ENCODE data around the gene TYW1B.
"Not testable (repeated sequence)": the region's sequence is repeated elsewhere in the genome, so short reads cannot be mapped to it uniquely, and the experiment has no call there.

The TYW1B gene

GRCh38 chr7:72843166-72843565 is 15.2 kb upstream of the TYW1B start:
- H3K9me3 ChIP-seq (ENCODE audit: control insufficient read depth, low read length); H4K8ac ChIP-seq (ENCODE audit: low read length); H2BK5ac ChIP-seq (ENCODE audit: low read depth, low read length, poor library complexity, severe bottlenecking); H3K4ac ChIP-seq (ENCODE audit: low read depth in 1 of 2, low read length in 2 of 2); H2BK15ac ChIP-seq (ENCODE audit: low read depth, poor library complexity, severe bottlenecking); H3K27me3 ChIP-seq (ENCODE audit: control insufficient read depth in 1 of 2, insufficient read depth in 1 of 2, low read length in 2 of 2); H4K91ac ChIP-seq (ENCODE audit: low read length); H2BK120ac ChIP-seq (ENCODE audit: low read depth, low read length); H3K14ac ChIP-seq (ENCODE audit: low read length in 2 of 2); H2AK5ac ChIP-seq (ENCODE audit: low read length, severe bottlenecking); H3K9ac ChIP-seq (ENCODE audit: low read length); H3K23ac ChIP-seq (ENCODE audit: low read length in 2 of 2); DNase-seq; H3K4me3 ChIP-seq (ENCODE audit: insufficient read depth in 1 of 2, low read depth in 1 of 2, low read length in 2 of 2); H3K4me2 ChIP-seq (ENCODE audit: low read length, poor library complexity, severe bottlenecking); H2AFZ ChIP-seq (ENCODE audit: low read depth, low read length); H3K27ac ChIP-seq (ENCODE audit: low read length, poor library complexity, severe bottlenecking); H3K18ac ChIP-seq (ENCODE audit: low read depth in 1 of 2, low read length in 2 of 2); H3K79me1 ChIP-seq (replicated peaks; ENCODE audit: low read length, poor library complexity, severe bottlenecking); H3K4me1 ChIP-seq (ENCODE audit: control insufficient read depth, insufficient read depth, low read depth, low read length); H3K36me3 ChIP-seq (ENCODE audit: control insufficient read depth in 1 of 2, insufficient read depth in 2 of 2, low read depth in 1 of 2, low read length in 2 of 2); H2BK12ac ChIP-seq (ENCODE audit: low read length in 2 of 2): not testable (repeated sequence)
- WGBS = no CpG with 5 or more reads among the region's 4 CpGs

- not testable (repeated sequence) for H2BK5ac ChIP-seq (ENCODE audit: low read depth, low read length, poor library complexity, severe bottlenecking); H3K4me3 ChIP-seq (ENCODE audit: insufficient read depth in 1 of 2, low read depth in 1 of 2, low read length in 2 of 2); H3K27ac ChIP-seq (ENCODE audit: low read length, poor library complexity, severe bottlenecking); H2AK5ac ChIP-seq (ENCODE audit: low read length, severe bottlenecking); H3K23ac ChIP-seq (ENCODE audit: low read length in 2 of 2); H3K4me1 ChIP-seq (ENCODE audit: control insufficient read depth, insufficient read depth, low read depth, low read length); H3K9me3 ChIP-seq (ENCODE audit: control insufficient read depth, low read length); H3K4me2 ChIP-seq (ENCODE audit: low read length, poor library complexity, severe bottlenecking); H3K79me1 ChIP-seq (replicated peaks; ENCODE audit: low read length, poor library complexity, severe bottlenecking); H2BK120ac ChIP-seq (ENCODE audit: low read depth, low read length); H2AFZ ChIP-seq (ENCODE audit: low read depth, low read length); H2BK12ac ChIP-seq (ENCODE audit: low read length in 2 of 2); DNase-seq; H3K27me3 ChIP-seq (ENCODE audit: control insufficient read depth in 1 of 2, insufficient read depth in 1 of 2, low read length in 2 of 2); H2BK15ac ChIP-seq (ENCODE audit: low read depth, poor library complexity, severe bottlenecking); H3K18ac ChIP-seq (ENCODE audit: low read depth in 1 of 2, low read length in 2 of 2); H3K9ac ChIP-seq (ENCODE audit: low read length); H3K14ac ChIP-seq (ENCODE audit: low read length in 2 of 2); H4K8ac ChIP-seq (ENCODE audit: low read length); H3K4ac ChIP-seq (ENCODE audit: low read depth in 1 of 2, low read length in 2 of 2); H4K91ac ChIP-seq (ENCODE audit: low read length)
- 89% methylated on average over 5 of the region's 6 CpGs for WGBS
- peaks cover 2 to 23% of the 10 kb centered on the region in 2 experiments for H3K36me3 ChIP-seq (ENCODE audit: control insufficient read depth in 1 of 2, insufficient read depth in 2 of 2, low read depth in 1 of 2, low read length in 2 of 2)
Measured at GRCh38 chr7:72840966-72841511, 13.0 kb upstream of the TYW1B start.

GRCh38 chr7:72838315-72838714 is 10.3 kb upstream of the TYW1B start:
- H3K4me3 ChIP-seq (ENCODE audit: insufficient read depth in 1 of 2, low read depth in 1 of 2, low read length in 2 of 2); H3K79me1 ChIP-seq (replicated peaks; ENCODE audit: low read length, poor library complexity, severe bottlenecking); DNase-seq; H3K23ac ChIP-seq (ENCODE audit: low read length in 2 of 2); H3K27ac ChIP-seq (ENCODE audit: low read length, poor library complexity, severe bottlenecking); H3K4me1 ChIP-seq (ENCODE audit: control insufficient read depth, insufficient read depth, low read depth, low read length); H3K4ac ChIP-seq (ENCODE audit: low read depth in 1 of 2, low read length in 2 of 2); H2BK5ac ChIP-seq (ENCODE audit: low read depth, low read length, poor library complexity, severe bottlenecking); H2BK120ac ChIP-seq (ENCODE audit: low read depth, low read length); H4K91ac ChIP-seq (ENCODE audit: low read length); H3K18ac ChIP-seq (ENCODE audit: low read depth in 1 of 2, low read length in 2 of 2); H3K9me3 ChIP-seq (ENCODE audit: control insufficient read depth, low read length); H3K27me3 ChIP-seq (ENCODE audit: control insufficient read depth in 1 of 2, insufficient read depth in 1 of 2, low read length in 2 of 2); H2BK12ac ChIP-seq (ENCODE audit: low read length in 2 of 2); H2AK5ac ChIP-seq (ENCODE audit: low read length, severe bottlenecking); H2AFZ ChIP-seq (ENCODE audit: low read depth, low read length); H4K8ac ChIP-seq (ENCODE audit: low read length); H3K14ac ChIP-seq (ENCODE audit: low read length in 2 of 2); H3K4me2 ChIP-seq (ENCODE audit: low read length, poor library complexity, severe bottlenecking); H2BK15ac ChIP-seq (ENCODE audit: low read depth, poor library complexity, severe bottlenecking); H3K9ac ChIP-seq (ENCODE audit: low read length): not testable (repeated sequence)
- peaks cover 12 to 36% of the 10 kb centered on the region in 2 experiments for H3K36me3 ChIP-seq (ENCODE audit: control insufficient read depth in 1 of 2, insufficient read depth in 2 of 2, low read depth in 1 of 2, low read length in 2 of 2)
- 96% methylated on average over 6 of the region's 6 CpGs for WGBS

- H3K18ac ChIP-seq (ENCODE audit: low read depth in 1 of 2, low read length in 2 of 2); H3K4me2 ChIP-seq (ENCODE audit: low read length, poor library complexity, severe bottlenecking); H2BK5ac ChIP-seq (ENCODE audit: low read depth, low read length, poor library complexity, severe bottlenecking); H2AK5ac ChIP-seq (ENCODE audit: low read length, severe bottlenecking); H4K91ac ChIP-seq (ENCODE audit: low read length); H3K9ac ChIP-seq (ENCODE audit: low read length); H3K27ac ChIP-seq (ENCODE audit: low read length, poor library complexity, severe bottlenecking); H3K4me1 ChIP-seq (ENCODE audit: control insufficient read depth, insufficient read depth, low read depth, low read length); H3K4me3 ChIP-seq (ENCODE audit: insufficient read depth in 1 of 2, low read depth in 1 of 2, low read length in 2 of 2); H2BK15ac ChIP-seq (ENCODE audit: low read depth, poor library complexity, severe bottlenecking); H3K14ac ChIP-seq (ENCODE audit: low read length in 2 of 2); H2BK12ac ChIP-seq (ENCODE audit: low read length in 2 of 2); DNase-seq; H4K8ac ChIP-seq (ENCODE audit: low read length); H2AFZ ChIP-seq (ENCODE audit: low read depth, low read length); H2BK120ac ChIP-seq (ENCODE audit: low read depth, low read length); H3K27me3 ChIP-seq (ENCODE audit: control insufficient read depth in 1 of 2, insufficient read depth in 1 of 2, low read length in 2 of 2); H3K23ac ChIP-seq (ENCODE audit: low read length in 2 of 2); H3K4ac ChIP-seq (ENCODE audit: low read depth in 1 of 2, low read length in 2 of 2); H3K79me1 ChIP-seq (replicated peaks; ENCODE audit: low read length, poor library complexity, severe bottlenecking); H3K9me3 ChIP-seq (ENCODE audit: control insufficient read depth, low read length): not testable (repeated sequence)
- 100% methylated on average over 3 of the region's 3 CpGs for WGBS
- H3K36me3 ChIP-seq (ENCODE audit: control insufficient read depth in 1 of 2, insufficient read depth in 2 of 2, low read depth in 1 of 2, low read length in 2 of 2) = peaks cover 15 to 47% of the 10 kb centered on the region in 2 experiments
Measured at GRCh38 chr7:72837291-72837690, 9.3 kb upstream of the TYW1B start.
